PC-3 (cell line): ENCODE data around the gene BRI3.

Source experiments
- EZH2 ChIP-seq: fragments of 300-600 bp; sonication (generic); IDR thresholded peaks from one replicate; pipeline ENCODE4 v1.6.1; 2017; ENCODE audit warnings: antibody characterized with exemption, mild to moderate bottlenecking, low read length; ENCODE audit not compliant: unreplicated experiment
- EZH2phosphoT487 ChIP-seq: fragments of 300-600 bp; sonication (generic); IDR thresholded peaks from 2 replicates; pipeline ENCODE4 v1.6.1; 2018; ENCODE audit warnings: mild to moderate bottlenecking, antibody characterized with exemption, low read length, borderline replicate concordance
- TF ChIP-seq, protein P1 (sequence below): fragments of 300-600 bp; sonication (generic); conservative IDR thresholded peaks from 2 replicates; pipeline ENCODE4 v1.5.1; 2017; ENCODE audit warnings: antibody characterized with exemption, low read depth, mild to moderate bottlenecking, low read length

GRCh38 chr7:98329791-98330373 is 48.4 kb downstream of the BRI3 start:
- TF ChIP-seq, protein P1, sequence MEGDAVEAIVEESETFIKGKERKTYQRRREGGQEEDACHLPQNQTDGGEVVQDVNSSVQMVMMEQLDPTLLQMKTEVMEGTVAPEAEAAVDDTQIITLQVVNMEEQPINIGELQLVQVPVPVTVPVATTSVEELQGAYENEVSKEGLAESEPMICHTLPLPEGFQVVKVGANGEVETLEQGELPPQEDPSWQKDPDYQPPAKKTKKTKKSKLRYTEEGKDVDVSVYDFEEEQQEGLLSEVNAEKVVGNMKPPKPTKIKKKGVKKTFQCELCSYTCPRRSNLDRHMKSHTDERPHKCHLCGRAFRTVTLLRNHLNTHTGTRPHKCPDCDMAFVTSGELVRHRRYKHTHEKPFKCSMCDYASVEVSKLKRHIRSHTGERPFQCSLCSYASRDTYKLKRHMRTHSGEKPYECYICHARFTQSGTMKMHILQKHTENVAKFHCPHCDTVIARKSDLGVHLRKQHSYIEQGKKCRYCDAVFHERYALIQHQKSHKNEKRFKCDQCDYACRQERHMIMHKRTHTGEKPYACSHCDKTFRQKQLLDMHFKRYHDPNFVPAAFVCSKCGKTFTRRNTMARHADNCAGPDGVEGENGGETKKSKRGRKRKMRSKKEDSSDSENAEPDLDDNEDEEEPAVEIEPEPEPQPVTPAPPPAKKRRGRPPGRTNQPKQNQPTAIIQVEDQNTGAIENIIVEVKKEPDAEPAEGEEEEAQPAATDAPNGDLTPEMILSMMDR: no peak
- TF ChIP-seq EZH2phosphoT487: no peak
- no peak for TF ChIP-seq EZH2
